IMR-90 (cell line): ENCODE measurements around the gene CEBPB.

Source experiments
- BHLHE40 ChIP-seq: fragments of 150-350 bp; IDR thresholded peaks from 2 replicates; pipeline ENCODE4 v1.6.1; 2016; ENCODE audit warnings: mild to moderate bottlenecking, low read depth, low read length
- CHD1 ChIP-seq: IDR thresholded peaks from 2 replicates; pipeline ENCODE4 v1.6.1; 2012; ENCODE audit warnings: low read depth, low read length, improper control_type of control experiment
- CTCF ChIP-seq: conservative IDR thresholded peaks from 2 replicates; pipeline ENCODE4 v1.5.1; 2012; ENCODE audit warnings: mild to moderate bottlenecking, low read depth, low read length, improper control_type of control experiment
- FOS ChIP-seq: fragments of 150-350 bp; IDR thresholded peaks from 2 replicates; pipeline ENCODE4 v1.6.1; 2016; ENCODE audit warnings: low read depth, low read length
- MXI1 ChIP-seq: IDR thresholded peaks from 2 replicates; pipeline ENCODE4 v1.6.1; 2012; ENCODE audit warnings: low read depth, mild to moderate bottlenecking, low read length, moderate library complexity, borderline replicate concordance
- POLR2A ChIP-seq: IDR thresholded peaks from 2 replicates; pipeline ENCODE4 v1.6.1; 2012; ENCODE audit warnings: mild to moderate bottlenecking, low read depth, low read length
- RAD21 ChIP-seq: IDR thresholded peaks from 2 replicates; pipeline ENCODE4 v1.6.1; 2012; ENCODE audit warnings: low read length, improper control_type of control experiment
- SMC3 ChIP-seq: fragments of 150-350 bp; IDR thresholded peaks from 2 replicates; pipeline ENCODE4 v1.6.1; 2016; ENCODE audit warnings: low read depth, mild to moderate bottlenecking, antibody characterized with exemption, low read length, moderate library complexity

DNA sequence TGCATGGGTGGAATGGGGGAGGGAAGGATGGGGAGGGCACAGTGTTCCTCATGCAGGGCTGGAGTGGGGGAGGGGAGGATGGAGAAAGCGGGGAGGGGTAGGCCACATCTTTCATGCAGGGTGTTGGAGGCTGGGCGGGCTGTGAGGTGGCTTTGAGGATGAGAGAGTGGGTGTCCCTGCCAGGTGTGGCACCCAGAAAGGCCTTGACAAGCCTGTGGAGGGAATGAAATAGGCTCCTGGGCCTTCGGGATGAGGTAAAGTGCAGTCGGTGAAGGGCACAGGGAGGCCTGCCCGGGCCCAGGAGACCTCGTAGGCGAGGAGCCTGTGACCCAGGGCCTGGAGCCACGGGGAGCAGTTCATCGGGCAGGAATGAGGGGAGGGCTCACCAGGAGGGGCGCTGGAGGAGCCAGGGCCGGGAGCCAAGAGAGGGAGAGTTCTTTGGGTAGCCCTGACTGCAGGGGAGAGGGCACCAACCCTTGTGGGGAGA is 7.6 kb downstream of the CEBPB start:
- no peak for TF ChIP-seq CHD1
- no peak for TF ChIP-seq CTCF
- TF ChIP-seq RAD21: no peak
- no peak for TF ChIP-seq POLR2A
- TF ChIP-seq MXI1: no peak
- TF ChIP-seq BHLHE40: no peak
- TF ChIP-seq FOS: no peak
- no peak for TF ChIP-seq SMC3
